Endothelial cell of umbilical vein (primary cell): ENCODE data around the gene PDE1C. TPM values are rescaled to one million over a fixed set of nuclear protein-coding genes. Genes with fewer than 3 reads are reported as not detected.

ENCODE experiments used
- BruUV-seq: library from RNA; stranded (reverse); fragments of 400-500 nt; replicated peaks from 2 replicates; lab custom pipeline; 2021; lab: Mats Ljungman, UMichigan
- CTCF ChIA-PET: fragments of 300-600, 350-600 bp; sonication (Branson Sonifier 250); formaldehyde crosslinking; loops from one replicate; lab custom pipeline; 2021; ENCODE audit warnings: antibody characterized with exemption, inconsistent platforms; lab: Charles Lee
- POLR2A ChIA-PET: fragments of 300-600, 350-600 bp; sonication (Branson Sonifier 250); formaldehyde crosslinking; loops from one replicate; lab custom pipeline; 2021; ENCODE audit warnings: antibody characterized with exemption, inconsistent platforms; lab: Charles Lee
- DNase-seq: peaks from one replicate; pipeline ENCODE4 v3.0.0-alpha.2; 2011; ENCODE audit warnings: low read depth, low spot score
- FAIRE-seq: peaks from 2 replicates; lab custom pipeline; 2011; peaks lifted over from hg19 to GRCh38; lab: Jason Lieb, UNC
- H2AFZ ChIP-seq: 2 replicates; pipeline ENCODE4 v1.6.0; 2012; ENCODE audit warnings: low read depth, low read length, control low read depth, inconsistent platforms
- H3K27ac ChIP-seq: 2 replicates; pipeline ENCODE4 v1.5.1; 2011; ENCODE audit warnings: low read depth, mild to moderate bottlenecking, control low read depth, low read length, moderate library complexity; ENCODE audit not compliant: insufficient read depth
- H3K27me3 ChIP-seq, 2 experiments: 2 replicates each; pipeline versions ENCODE4 v1.6.0 to v1.6.1; 2011; ENCODE audit warnings: low read length in 2 of 2, mixed read lengths in 1 of 2; ENCODE audit not compliant: control insufficient read depth in 2 of 2, insufficient read depth in 2 of 2
- H3K36me3 ChIP-seq, 2 experiments: 2 replicates in 1 of 2; 3 replicates in 1 of 2; pipeline ENCODE4 v1.5.1; 2011; ENCODE audit warnings: low read length in 2 of 2, mild to moderate bottlenecking in 1 of 2, moderate library complexity in 1 of 2; ENCODE audit not compliant: control insufficient read depth in 2 of 2, insufficient read depth in 2 of 2; ENCODE audit errors: extremely low read depth in 1 of 2
- H3K4me1 ChIP-seq: 3 replicates; pipeline ENCODE4 v1.5.1; 2011; ENCODE audit warnings: mild to moderate bottlenecking, low read length; ENCODE audit not compliant: control insufficient read depth, insufficient read depth; ENCODE audit errors: extremely low read depth
- H3K4me2 ChIP-seq: 2 replicates; pipeline ENCODE4 v1.6.1; 2011; ENCODE audit warnings: low read length, control low read depth, mixed read lengths; ENCODE audit not compliant: insufficient read depth
- H3K4me3 ChIP-seq, 3 experiments: fragments of 200-600 bp in 1 of 3; sonication (generic), shearing (Covaris generic) in 1 of 3; replicated peaks in 1 of 3; 2 replicates each; pipeline ENCODE4 v1.5.1; 2011 to 2016; ENCODE audit warnings: control low read depth in 3 of 3, low read length in 3 of 3, mild to moderate bottlenecking in 2 of 3, inconsistent platforms in 1 of 3, low read depth in 1 of 3, moderate library complexity in 1 of 3; ENCODE audit not compliant: insufficient read depth in 1 of 3
- H3K79me2 ChIP-seq: 2 replicates; pipeline ENCODE4 v1.6.0; 2012; ENCODE audit warnings: low read length, inconsistent platforms; ENCODE audit not compliant: control insufficient read depth, insufficient read depth
- H3K9ac ChIP-seq: replicated peaks from 2 replicates; pipeline ENCODE3; 2011; ENCODE audit warnings: low read length, control low read depth; ENCODE audit not compliant: insufficient read depth; ENCODE audit errors: extremely low read depth
- H3K9me1 ChIP-seq: replicated peaks from 3 replicates; pipeline ENCODE4 v1.6.0; 2011; ENCODE audit warnings: mild to moderate bottlenecking, low read length; ENCODE audit not compliant: control insufficient read depth, insufficient read depth; ENCODE audit errors: extremely low read depth
- H3K9me3 ChIP-seq: replicated peaks from 2 replicates; pipeline ENCODE4 v1.5.1; 2012; ENCODE audit warnings: low read length, inconsistent platforms; ENCODE audit not compliant: control insufficient read depth, insufficient read depth
- H4K20me1 ChIP-seq: replicated peaks from 2 replicates; pipeline ENCODE3; 2011; ENCODE audit warnings: mild to moderate bottlenecking, low read length; ENCODE audit not compliant: control insufficient read depth, insufficient read depth; ENCODE audit errors: extremely low read depth
- CTCF ChIP-seq, 2 donors: IDR thresholded peaks; 1 replicate in 1 of 2; 2 replicates in 1 of 2; pipeline ENCODE4 v1.5.1; 2011; ENCODE audit warnings: low read length in 2 of 2, mild to moderate bottlenecking in 2 of 2, moderate library complexity in 2 of 2, control low read depth in 1 of 2, inconsistent platforms in 1 of 2, low read depth in 1 of 2; ENCODE audit not compliant: insufficient read depth in 1 of 2; ENCODE audit errors: extremely low read depth in 1 of 2
- EZH2 ChIP-seq: IDR thresholded peaks from 2 replicates; pipeline ENCODE4 v1.6.1; 2012; ENCODE audit warnings: borderline replicate concordance, low read depth, mild to moderate bottlenecking, moderate library complexity, low read length, inconsistent platforms; ENCODE audit not compliant: severe bottlenecking
- FOS ChIP-seq: IDR thresholded peaks from 2 replicates; pipeline ENCODE4 v1.6.1; 2011; ENCODE audit warnings: mild to moderate bottlenecking, low read length, moderate library complexity, borderline replicate concordance; ENCODE audit not compliant: insufficient read depth
- GATA2 ChIP-seq: IDR thresholded peaks from 2 replicates; pipeline ENCODE4 v1.7.0; 2011; ENCODE audit warnings: low read depth, mild to moderate bottlenecking, moderate library complexity, mixed read lengths, low read length; ENCODE audit not compliant: insufficient read length, insufficient read depth
- JUN ChIP-seq: IDR thresholded peaks from 2 replicates; pipeline ENCODE4 v1.6.1; 2011; ENCODE audit warnings: borderline replicate concordance, low read depth; ENCODE audit not compliant: insufficient read length, insufficient read depth
- MAX ChIP-seq: IDR thresholded peaks from 2 replicates; pipeline ENCODE4 v1.6.1; 2011; ENCODE audit not compliant: insufficient read depth, insufficient read length
- MYC ChIP-seq: IDR thresholded peaks from one replicate; pipeline ENCODE4 v1.6.1; 2011; ENCODE audit warnings: mild to moderate bottlenecking, low read depth, low read length
- POLR2A ChIP-seq: IDR thresholded peaks from 2 replicates; pipeline ENCODE4 v1.6.1; 2012; ENCODE audit warnings: low read depth, mild to moderate bottlenecking, control low read depth, low read length
- POLR2AphosphoS5 ChIP-seq: IDR thresholded peaks from 2 replicates; pipeline ENCODE4 v1.6.1; 2012; ENCODE audit warnings: low read depth, mild to moderate bottlenecking, control low read depth, low read length, moderate library complexity; ENCODE audit not compliant: insufficient read depth
- dilution Hi-C: fragments of 300-500 bp; cut with MboI; formaldehyde crosslinking; loops from one replicate; pipeline ENCODE4 v1.15.0; 2019; ENCODE audit warnings: low sequenced_read_pairs; ENCODE audit not compliant: extremely low pct_ligation_motif_present
- intact Hi-C: fragments of 100-400 bp; cut with micrococcal nuclease; formaldehyde crosslinking; loops from one replicate; pipeline ENCODE4 v1.10.0; 2022
- polyA plus RNA-seq, 4 experiments: library from polyadenylated mRNA; depleted of rRNA in 3 of 4; stranded (reverse) in 3 of 4; unstranded in 1 of 4; fragments of >200 nt; gene quantifications; 2 replicates each; pipeline versions ENCODE4 v1.2.1 to v1.2.3, GENCODE V29; 2011 to 2012; ENCODE audit warnings: missing spikeins in 1 of 4
- total RNA-seq: library from RNA; stranded (reverse); gene quantifications from 2 replicates; pipeline ENCODE4 v1.2.3, GENCODE V29; 2021

Gene PDE1C
- total and polyA plus RNA-seq, 2 donors (not counting 3 experiments of a cell fraction or from before 2014, with no cell fraction given), result 0.90 to 3.1 TPM

- DNase-seq (no peak), FAIRE-seq (no peak)
- Histone ChIP-seq H3K4me1 (peaks cover 15% of the 10 kb centered on the region), H2AFZ (no peak overlapping the region), H3K36me3 (no peaks in the 10 kb centered on the region), H3K27ac (no peak overlapping the region), H3K4me2 (no peak overlapping the region), H3K27me3 (no peaks in the 10 kb centered on the region), H4K20me1 (no peaks in the 10 kb centered on the region), H3K4me3 (no peak overlapping the region), H3K9me1 (no peaks in the 10 kb centered on the region), H3K9ac (no peak overlapping the region), H3K9me3 (no peaks in the 10 kb centered on the region), H3K79me2 (no peaks in the 10 kb centered on the region)
- no TSS peak for BruUV-seq
- intact Hi-C loops (no loop called here), dilution Hi-C loops (no loop called here)
- TF ChIP-seq POLR2A (no peak), CTCF (IDR thresholded peaks at IDR 0.05; ENCODE audit: extremely low read depth in 1 of 2, insufficient read depth in 1 of 2, low read depth in 1 of 2, low read length in 2 of 2) (no peak), GATA2 (no peak), FOS (no peak), MYC (no peak), JUN (no peak), MAX (no peak), EZH2 (no peak), POLR2AphosphoS5 (no peak)
- POLR2A ChIA-PET, result no interaction called here
- CTCF ChIA-PET, result no interaction called here
Measured at GRCh38 chr7:31878875-31879274, 191.3 kb downstream of the PDE1C start.
